Ectodermal cell (in vitro differentiated cells): ENCODE data around the gene TOR3A. TPM values are rescaled to one million over a fixed set of nuclear protein-coding genes. Genes with fewer than 3 reads are reported as not detected.
A peak's percentile ranks its signal among the peaks of the same experiment; 100 is the strongest.
"Not testable (repeated sequence)": the region's sequence is repeated elsewhere in the genome, so short reads cannot be mapped to it uniquely, and the experiment has no call there.

Experiments
- H3K27ac ChIP-seq: 2 replicates; pipeline ENCODE4 v1.7.0; 2013; ENCODE audit warnings: mild to moderate bottlenecking, low read depth, low read length; ENCODE audit not compliant: insufficient read depth, poor library complexity, severe bottlenecking
- H3K27me3 ChIP-seq: 2 replicates; pipeline ENCODE4 v1.7.0; 2013; ENCODE audit warnings: mild to moderate bottlenecking, low read length; ENCODE audit not compliant: insufficient read depth, control insufficient read depth, poor library complexity, severe bottlenecking
- H3K36me3 ChIP-seq: one replicate; pipeline ENCODE4 v1.7.0; 2013; ENCODE audit warnings: low read length; ENCODE audit not compliant: control insufficient read depth, insufficient read depth
- H3K4me1 ChIP-seq: one replicate; pipeline ENCODE4 v1.7.0; 2013; ENCODE audit warnings: low read length; ENCODE audit not compliant: control insufficient read depth, insufficient read depth
- H3K4me3 ChIP-seq: 2 replicates; pipeline ENCODE4 v1.7.0; 2013; ENCODE audit warnings: low read depth, low read length, control low read depth; ENCODE audit not compliant: insufficient read depth
- H3K9me3 ChIP-seq: 2 replicates; pipeline ENCODE4 v1.7.0; 2013; ENCODE audit warnings: mild to moderate bottlenecking, low read length, moderate library complexity; ENCODE audit not compliant: control insufficient read depth
- WGBS, 2 experiments: methylation state at CpG; one replicate each; pipeline ENCODE4 v1.1.7; 2013; ENCODE audit warnings: missing lambda C conversion rate in 2 of 2; 5-methylcytosine and 5-hydroxymethylcytosine counted together
- polyA plus RNA-seq, 4 experiments: library from polyadenylated mRNA; stranded (reverse); fragments of 50-300 nt; gene quantifications; one replicate each; pipeline ENCODE4 v1.2.3, GENCODE V29; 2013

TOR3A gene, protein sequence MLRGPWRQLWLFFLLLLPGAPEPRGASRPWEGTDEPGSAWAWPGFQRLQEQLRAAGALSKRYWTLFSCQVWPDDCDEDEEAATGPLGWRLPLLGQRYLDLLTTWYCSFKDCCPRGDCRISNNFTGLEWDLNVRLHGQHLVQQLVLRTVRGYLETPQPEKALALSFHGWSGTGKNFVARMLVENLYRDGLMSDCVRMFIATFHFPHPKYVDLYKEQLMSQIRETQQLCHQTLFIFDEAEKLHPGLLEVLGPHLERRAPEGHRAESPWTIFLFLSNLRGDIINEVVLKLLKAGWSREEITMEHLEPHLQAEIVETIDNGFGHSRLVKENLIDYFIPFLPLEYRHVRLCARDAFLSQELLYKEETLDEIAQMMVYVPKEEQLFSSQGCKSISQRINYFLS
- polyA plus RNA-seq (2013, experiment 1 of 4) = 16.3 TPM
- polyA plus RNA-seq (2013, experiment 2 of 4) = 17.3 TPM
- 14.1 TPM for polyA plus RNA-seq (2013, experiment 3 of 4)
- polyA plus RNA-seq (2013, experiment 4 of 4) = 14.8 TPM

DNA sequence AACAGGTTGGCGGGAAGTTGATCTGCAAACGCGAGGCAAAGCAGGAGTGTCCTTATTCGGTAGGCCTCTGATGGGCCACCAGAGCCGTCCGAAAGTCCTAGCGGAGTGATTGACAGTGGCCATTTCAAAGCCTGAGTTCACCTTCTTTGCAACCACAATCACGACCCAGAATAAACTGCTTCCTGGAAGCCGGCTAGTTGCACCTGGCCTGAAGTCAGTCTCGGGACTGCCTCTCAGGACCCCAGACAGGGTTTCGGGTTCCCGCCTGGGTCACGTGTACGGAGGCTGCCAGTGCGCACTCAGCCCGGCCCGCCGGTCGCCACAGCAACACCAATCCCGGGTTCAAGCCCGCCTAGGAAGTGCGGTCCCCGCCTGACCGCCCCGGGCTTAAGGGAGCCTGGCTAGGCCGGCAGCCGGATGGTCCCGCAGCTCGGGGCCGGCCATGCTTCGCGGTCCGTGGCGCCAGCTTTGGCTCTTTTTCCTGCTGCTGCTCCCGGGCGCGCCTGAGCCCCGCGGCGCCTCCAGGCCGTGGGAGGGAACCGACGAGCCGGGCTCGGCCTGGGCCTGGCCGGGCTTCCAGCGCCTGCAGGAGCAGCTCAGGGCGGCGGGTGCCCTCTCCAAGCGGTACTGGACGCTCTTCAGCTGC is at the start of gene TOR3A:
Gene TOR3A, plus strand, starts transcription at position 384 of the 646 bp plus-strand sequence. Its CDS starts 59 bp downstream, at position 443.
- H3K4me1 ChIP-seq = peaks cover 10% of the 10 kb centered on the region
- no peaks in the 10 kb centered on the region for H3K36me3 ChIP-seq
- 1% methylated on average over 51 of the region's 51 CpGs for WGBS, 2 experiments
- peaks cover 9% of the 10 kb centered on the region for H3K27me3 ChIP-seq
- peak within 1 kb of the TSS; percentile 16 for H3K27ac ChIP-seq
- H3K9me3 ChIP-seq = no peaks in the 10 kb centered on the region
- peak within 1 kb of the TSS; percentile 85 for H3K4me3 ChIP-seq

DNA sequence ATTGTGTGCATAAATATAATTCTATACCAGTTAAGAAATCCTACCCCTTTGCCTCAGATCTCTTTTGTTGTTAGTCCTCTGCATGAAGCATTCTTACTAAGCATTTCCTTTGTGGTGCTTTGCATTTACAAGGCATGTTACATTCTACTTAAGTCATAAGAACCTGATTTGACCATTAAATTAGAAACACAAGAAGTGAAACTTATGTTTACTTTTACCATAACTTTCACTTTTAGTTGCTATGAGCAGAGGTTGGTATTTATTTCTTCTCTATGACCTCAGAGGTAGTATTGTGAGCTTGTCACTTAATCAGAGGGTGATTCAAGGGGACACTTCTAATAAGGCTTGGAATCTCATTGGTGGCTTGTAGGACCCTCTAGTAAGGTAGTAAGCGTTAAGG is 47.1 kb upstream of the TOR3A start:
- H3K9me3 ChIP-seq = no peaks in the 10 kb centered on the region
- no peak overlapping the region for H3K4me3 ChIP-seq
- no peaks in the 10 kb centered on the region for H3K4me1 ChIP-seq
- 82 to 86% methylated on average over 1 of the region's 1 CpG for WGBS, 2 experiments
- no peaks in the 10 kb centered on the region for H3K27me3 ChIP-seq
- no peaks in the 10 kb centered on the region for H3K36me3 ChIP-seq
- H3K27ac ChIP-seq = no peak overlapping the region

DNA sequence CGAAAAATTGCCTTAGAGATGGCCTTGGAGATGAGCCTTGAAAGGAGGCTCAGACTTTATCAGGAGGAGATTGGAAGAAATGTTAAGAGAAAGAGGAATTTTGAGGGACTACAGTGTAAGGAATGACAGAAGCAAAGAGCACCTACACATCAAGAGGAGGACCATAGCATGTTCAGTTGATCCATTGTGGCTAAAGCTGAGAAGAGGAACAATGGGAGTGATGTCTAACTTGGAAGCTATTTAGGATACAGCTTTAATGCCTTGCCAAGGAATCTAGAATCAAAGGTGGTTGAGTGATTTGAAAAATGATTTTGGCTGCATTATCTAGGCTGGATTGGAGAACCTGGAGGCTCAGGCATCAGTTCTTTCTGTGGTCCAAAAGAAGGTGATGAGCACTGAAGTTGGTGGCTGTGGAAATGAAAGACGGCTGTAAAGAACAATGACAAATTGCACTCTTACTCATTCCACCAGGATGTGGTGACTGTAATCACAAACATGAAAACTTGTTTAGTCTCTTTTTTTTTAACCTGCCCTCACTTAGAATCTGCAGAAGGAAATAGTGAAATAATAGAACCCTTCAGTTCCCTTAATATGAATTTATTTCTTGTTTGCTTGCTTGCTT is 44.9 kb upstream of the TOR3A start:
- WGBS, 2 experiments = 97 to 98% methylated on average over 2 of the region's 2 CpGs
- no peaks in the 10 kb centered on the region for H3K4me1 ChIP-seq
- no peaks in the 10 kb centered on the region for H3K36me3 ChIP-seq
- no peak overlapping the region for H3K4me3 ChIP-seq
- no peaks in the 10 kb centered on the region for H3K27me3 ChIP-seq
- no peaks in the 10 kb centered on the region for H3K9me3 ChIP-seq
- no peak overlapping the region for H3K27ac ChIP-seq

DNA sequence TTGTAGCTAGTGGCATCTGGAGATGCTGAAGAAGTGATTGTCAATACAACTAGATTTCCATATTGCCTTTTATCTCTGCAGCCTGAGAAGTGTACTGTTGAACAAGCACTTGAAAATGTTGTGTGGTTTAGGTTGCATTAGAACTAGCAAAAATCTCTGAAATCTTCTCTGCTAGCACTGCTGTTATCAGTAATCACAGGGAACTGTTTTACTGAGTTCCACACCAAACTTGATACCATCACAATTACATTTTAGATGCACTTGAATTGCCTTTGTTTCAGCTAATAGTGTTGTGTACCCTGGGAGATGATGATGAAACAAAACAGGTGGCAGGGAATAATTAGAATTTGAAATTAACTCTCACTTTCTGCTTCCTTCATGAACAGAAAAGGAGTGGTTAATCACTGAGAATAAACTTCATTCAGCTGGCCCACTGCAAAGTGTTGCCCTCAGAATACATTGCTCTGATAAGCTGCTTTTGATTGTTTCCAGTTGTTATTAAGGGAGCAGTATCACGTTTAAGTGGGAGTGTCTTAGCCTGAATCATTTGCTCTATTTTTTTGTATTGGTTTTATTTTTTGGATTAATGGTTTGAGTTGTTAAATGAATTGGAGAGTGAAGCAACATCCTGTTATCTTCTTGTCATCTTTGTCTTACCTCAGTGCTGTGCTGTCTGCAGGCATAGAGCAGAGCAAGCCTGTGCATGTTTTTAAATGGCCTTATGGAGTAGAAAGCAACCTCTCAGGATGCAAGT is 43.2 kb upstream of the TOR3A start:
- Histone ChIP-seq H3K27me3 (no peaks in the 10 kb centered on the region), H3K9me3 (no peaks in the 10 kb centered on the region), H3K4me1 (no peaks in the 10 kb centered on the region), H3K4me3 (no peak overlapping the region), H3K27ac (no peak overlapping the region), H3K36me3 (no peaks in the 10 kb centered on the region)
- 72 to 82% methylated on average over 1 of the region's 1 CpG for WGBS, 2 experiments

DNA sequence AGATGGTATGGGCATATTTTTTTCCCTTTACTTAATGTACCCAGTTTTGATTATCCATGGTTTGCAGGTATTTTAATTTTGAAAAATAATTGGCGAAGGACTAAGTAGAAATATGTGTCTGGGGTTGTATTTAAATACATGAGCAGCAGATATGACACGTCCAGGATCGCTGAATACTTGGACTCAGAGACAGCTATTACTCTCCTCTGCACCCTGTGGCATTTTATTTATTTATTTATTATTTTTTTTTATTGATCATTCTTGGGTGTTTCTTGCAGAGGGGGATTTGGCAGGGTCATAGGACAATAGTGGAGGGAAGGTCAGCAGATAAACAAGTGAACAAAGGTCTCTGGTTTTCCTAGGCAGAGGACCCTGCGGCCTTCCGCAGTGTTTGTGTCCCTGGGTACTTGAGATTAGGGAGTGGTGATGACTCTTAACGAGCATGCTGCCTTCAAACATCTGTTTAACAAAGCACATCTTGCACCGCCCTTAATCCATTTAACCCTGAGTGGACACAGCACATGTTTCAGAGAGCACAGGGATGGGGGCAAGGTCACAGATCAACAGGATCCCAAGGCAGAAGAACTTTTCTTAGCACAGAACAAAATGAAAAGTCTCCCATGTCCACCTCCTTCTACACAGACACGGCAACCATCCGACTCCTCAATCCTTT is 42.2 kb upstream of the TOR3A start:
- not testable (repeated sequence) for H3K27ac ChIP-seq, H3K4me1 ChIP-seq, H3K27me3 ChIP-seq, H3K4me3 ChIP-seq, H3K9me3 ChIP-seq, H3K36me3 ChIP-seq
- WGBS, 2 experiments = 94 to 96% methylated on average over 6 of the region's 9 CpGs

DNA sequence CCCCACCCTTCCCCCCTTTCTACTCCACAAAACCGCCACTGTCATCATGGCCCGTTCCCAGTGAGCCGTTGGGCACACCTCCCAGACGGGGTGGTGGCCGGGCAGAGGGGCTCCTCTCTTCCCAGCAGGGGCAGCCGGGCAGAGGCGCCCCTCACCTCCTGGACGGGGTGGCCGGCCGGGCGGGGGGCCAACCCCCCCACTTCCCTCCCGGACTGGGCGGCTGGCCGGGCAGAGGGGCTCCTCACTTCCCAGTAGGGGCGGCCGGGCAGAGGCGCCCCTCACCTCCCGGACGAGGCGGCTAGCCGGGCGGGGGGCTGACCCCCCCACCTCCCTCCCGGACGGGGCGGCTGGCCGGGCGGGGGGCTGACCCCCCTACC is 41.7 kb upstream of the TOR3A start:
- not testable (repeated sequence) for H3K27me3 ChIP-seq, H3K36me3 ChIP-seq, H3K4me1 ChIP-seq, H3K27ac ChIP-seq, H3K9me3 ChIP-seq, H3K4me3 ChIP-seq
- 95 to 96% methylated on average over 18 to 27 of the region's 27 CpGs for WGBS, 2 experiments

DNA sequence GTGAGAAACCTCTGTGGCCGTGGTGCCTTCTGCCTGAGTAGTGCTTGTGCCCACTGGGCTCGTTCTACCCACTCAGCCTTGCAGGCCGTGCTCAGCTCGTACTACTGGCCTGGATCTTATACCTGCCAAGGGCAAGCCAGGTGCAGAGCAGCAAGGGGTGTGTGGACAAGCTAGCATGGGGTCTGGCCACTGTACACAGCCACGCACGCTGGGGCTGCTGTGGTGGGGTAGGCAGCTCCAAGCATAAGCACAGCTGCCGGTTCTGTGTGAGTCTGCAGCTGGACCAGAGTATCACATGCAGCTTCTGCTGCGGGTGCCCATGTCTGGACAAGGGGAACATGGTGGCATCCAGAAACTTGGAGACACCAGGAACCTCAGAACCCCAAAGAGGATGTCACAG is 39.8 kb upstream of the TOR3A start:
- Histone ChIP-seq H3K4me1 (no peaks in the 10 kb centered on the region), H3K27ac (no peak overlapping the region), H3K9me3 (no peaks in the 10 kb centered on the region), H3K27me3 (no peaks in the 10 kb centered on the region), H3K4me3 (no peak overlapping the region), H3K36me3 (no peaks in the 10 kb centered on the region)
- 96 to 98% methylated on average over 8 of the region's 8 CpGs for WGBS, 2 experiments

DNA sequence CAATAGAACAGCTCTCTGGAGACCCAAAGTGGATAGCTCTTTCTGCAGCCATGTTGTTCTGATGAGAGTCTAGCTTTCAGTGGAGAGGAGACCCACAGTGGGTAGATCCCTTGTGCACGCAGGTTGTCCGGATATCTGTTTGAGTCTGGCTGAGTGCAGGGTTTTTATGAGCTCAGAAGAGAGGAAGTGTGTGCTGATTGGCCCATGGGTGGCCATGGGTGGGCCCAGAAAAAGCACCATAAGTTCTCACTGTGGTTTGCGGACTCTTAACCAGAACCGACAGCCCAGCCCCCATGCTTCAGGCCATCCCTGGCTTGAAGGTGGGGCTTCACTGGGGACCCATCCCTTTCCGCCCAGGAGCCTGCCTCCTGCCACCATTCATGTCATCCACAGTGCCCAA is 39.2 kb upstream of the TOR3A start:
- Histone ChIP-seq H3K36me3 (no peaks in the 10 kb centered on the region), H3K9me3 (no peaks in the 10 kb centered on the region), H3K4me1 (no peaks in the 10 kb centered on the region), H3K27me3 (no peaks in the 10 kb centered on the region), H3K27ac (no peak overlapping the region), H3K4me3 (no peak overlapping the region)
- 94 to 96% methylated on average over 5 of the region's 5 CpGs for WGBS, 2 experiments

DNA sequence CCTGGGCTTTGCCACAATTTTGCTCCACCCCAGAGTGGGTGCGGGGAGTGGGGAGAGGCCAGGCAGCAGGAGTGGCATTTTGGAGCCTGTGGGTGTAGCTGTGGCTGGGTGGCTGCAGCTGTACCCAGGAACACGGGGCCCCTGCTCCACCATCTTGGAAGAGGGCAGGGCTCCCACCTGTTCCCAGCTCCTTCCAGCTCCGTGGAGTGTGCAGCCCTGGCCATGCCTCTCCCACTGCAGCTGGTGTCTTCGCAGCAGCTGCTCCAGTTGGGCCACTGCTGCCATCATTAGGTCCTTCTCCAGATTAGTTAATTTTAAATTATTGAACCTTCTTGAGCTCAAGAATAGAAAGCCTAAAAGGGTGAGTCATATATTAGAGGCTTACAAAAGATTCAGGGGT is 38.6 kb upstream of the TOR3A start:
- H3K4me3 ChIP-seq = no peak overlapping the region
- H3K9me3 ChIP-seq = no peaks in the 10 kb centered on the region
- no peaks in the 10 kb centered on the region for H3K4me1 ChIP-seq
- H3K27me3 ChIP-seq = no peaks in the 10 kb centered on the region
- H3K36me3 ChIP-seq = no peaks in the 10 kb centered on the region
- WGBS, 2 experiments = 96 to 97% methylated on average over 4 of the region's 4 CpGs
- no peak overlapping the region for H3K27ac ChIP-seq
